Trophoblast cell (in vitro differentiated cells and primary cell): ENCODE results near the gene ALB.

Source experiments
- DNase-seq, 2 donors: peaks; one replicate each; pipeline ENCODE4 v3.0.0-alpha.2; 2016
- H2AFZ ChIP-seq: 2 replicates; pipeline ENCODE4 v1.6.1; 2013; ENCODE audit warnings: low read length, moderate library complexity, mild to moderate bottlenecking; ENCODE audit not compliant: insufficient read depth, poor library complexity
- H2AK5ac ChIP-seq: 2 replicates; pipeline ENCODE4 v1.6.1; 2013; ENCODE audit warnings: mild to moderate bottlenecking, low read length
- H2BK120ac ChIP-seq: 2 replicates; pipeline ENCODE4 v1.6.1; 2013; ENCODE audit warnings: low read length, mild to moderate bottlenecking, moderate library complexity; ENCODE audit not compliant: insufficient read depth, poor library complexity
- H2BK12ac ChIP-seq: 2 replicates; pipeline ENCODE4 v1.6.1; 2013; ENCODE audit warnings: mild to moderate bottlenecking, low read length, moderate library complexity
- H2BK5ac ChIP-seq: 2 replicates; pipeline ENCODE4 v1.6.1; 2013; ENCODE audit warnings: low read length, low read depth, moderate library complexity, mild to moderate bottlenecking; ENCODE audit not compliant: poor library complexity
- H3K14ac ChIP-seq: 2 replicates; pipeline ENCODE4 v1.6.1; 2013; ENCODE audit warnings: mild to moderate bottlenecking, low read length
- H3K18ac ChIP-seq: 2 replicates; pipeline ENCODE4 v1.6.1; 2013; ENCODE audit warnings: mild to moderate bottlenecking, low read length
- H3K23ac ChIP-seq: 2 replicates; pipeline ENCODE4 v1.6.1; 2013; ENCODE audit warnings: low read length
- H3K27ac ChIP-seq: 2 replicates; pipeline ENCODE4 v1.5.1; 2013; ENCODE audit warnings: low read depth, mild to moderate bottlenecking, inconsistent platforms, low read length, moderate library complexity
- H3K27me3 ChIP-seq: 2 replicates; pipeline ENCODE4 v1.6.1; 2013; ENCODE audit warnings: inconsistent platforms, mild to moderate bottlenecking, low read length, moderate library complexity; ENCODE audit not compliant: insufficient read depth
- H3K36me3 ChIP-seq, 2 experiments: 1 replicate in 1 of 2; 2 replicates in 1 of 2; pipeline ENCODE4 v1.6.1; 2013; ENCODE audit warnings: low read length in 2 of 2, mild to moderate bottlenecking in 2 of 2, moderate library complexity in 1 of 2; ENCODE audit not compliant: insufficient read depth in 2 of 2, control insufficient read depth in 1 of 2
- H3K4ac ChIP-seq: 2 replicates; pipeline ENCODE4 v1.6.1; 2013; ENCODE audit warnings: low read depth, mild to moderate bottlenecking, low read length, moderate library complexity
- H3K4me1 ChIP-seq, 2 experiments: 1 replicate in 1 of 2; 2 replicates in 1 of 2; pipeline ENCODE4 v1.6.1; 2013; ENCODE audit warnings: low read length in 2 of 2, mild to moderate bottlenecking in 2 of 2, moderate library complexity in 1 of 2; ENCODE audit not compliant: insufficient read depth in 2 of 2, control insufficient read depth in 1 of 2
- H3K4me2 ChIP-seq: 2 replicates; pipeline ENCODE4 v1.6.1; 2013; ENCODE audit warnings: inconsistent platforms, mild to moderate bottlenecking, low read length, moderate library complexity
- H3K4me3 ChIP-seq: 2 replicates; pipeline ENCODE4 v1.5.1; 2013; ENCODE audit warnings: mild to moderate bottlenecking, low read depth, low read length, inconsistent platforms
- H3K79me1 ChIP-seq: one replicate; pipeline ENCODE4 v1.6.1; 2013; ENCODE audit warnings: low read length
- H3K79me2 ChIP-seq: 2 replicates; pipeline ENCODE4 v1.6.1; 2013; ENCODE audit warnings: low read length, mild to moderate bottlenecking; ENCODE audit not compliant: control insufficient read depth, insufficient read depth, poor library complexity
- H3K9ac ChIP-seq: 2 replicates; pipeline ENCODE4 v1.6.1; 2013; ENCODE audit warnings: mild to moderate bottlenecking, low read length
- H3K9me3 ChIP-seq: 2 replicates; pipeline ENCODE4 v1.6.1; 2013; ENCODE audit warnings: low read depth, mild to moderate bottlenecking, control low read depth, inconsistent platforms, low read length; ENCODE audit not compliant: insufficient read depth
- H4K12ac ChIP-seq: 2 replicates; pipeline ENCODE4 v1.6.1; 2013; ENCODE audit warnings: low read depth, mild to moderate bottlenecking, low read length, moderate library complexity
- H4K8ac ChIP-seq: 2 replicates; pipeline ENCODE4 v1.6.1; 2013; ENCODE audit warnings: low read depth, mild to moderate bottlenecking, low read length, moderate library complexity
- H4K91ac ChIP-seq: one replicate; pipeline ENCODE4 v1.6.1; 2013; ENCODE audit warnings: low read depth, mild to moderate bottlenecking, low read length, moderate library complexity
- WGBS: extraction: QIAGEN DNeasy Blood & Tissue Kit; methylation state at CpG from one replicate; pipeline ENCODE4 v1.1.7; 2013; ENCODE audit warnings: missing lambda C conversion rate; ENCODE audit not compliant: insufficient read length, insufficient coverage; ENCODE audit errors: extremely low coverage; 5-methylcytosine and 5-hydroxymethylcytosine counted together

ALB gene

DNA sequence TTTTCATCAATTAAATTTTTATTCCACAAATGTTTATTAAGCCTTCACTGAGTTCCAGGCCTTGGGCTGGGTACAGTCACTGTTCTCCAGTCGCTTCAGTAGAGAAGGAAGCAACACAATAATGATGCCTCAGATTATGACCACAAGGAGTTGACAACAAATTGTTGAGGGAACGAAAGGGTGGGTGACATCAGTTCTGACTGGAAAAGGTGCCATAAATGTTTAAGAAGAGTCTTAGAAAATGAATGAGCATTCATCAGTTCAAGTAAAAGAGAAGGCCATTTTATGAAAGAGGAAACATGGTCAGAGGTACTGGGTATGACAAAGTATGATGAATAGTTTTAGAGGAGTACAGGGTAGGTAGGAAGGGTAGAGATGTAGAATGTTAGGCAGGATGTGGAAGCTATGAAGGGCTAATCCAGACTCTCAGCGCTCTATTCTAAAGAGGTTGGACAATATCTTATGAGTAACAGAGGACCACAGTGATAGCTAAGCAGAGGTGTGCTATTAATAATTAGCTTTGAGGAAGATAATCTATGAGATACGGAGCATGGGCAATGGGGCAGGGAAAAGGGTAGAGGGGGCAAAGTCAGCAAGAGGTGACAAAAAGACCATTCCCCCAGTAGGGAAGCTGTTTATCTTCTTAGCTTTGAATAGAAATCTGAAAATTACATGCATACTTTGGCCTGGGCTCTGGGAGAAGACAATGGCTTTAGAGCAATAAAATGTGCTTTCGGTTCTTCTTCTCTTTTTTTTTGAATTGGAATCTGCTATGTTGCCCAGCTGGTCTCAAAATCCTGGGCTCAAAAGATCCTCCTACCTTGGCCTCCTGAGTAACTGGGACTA is 52.3 kb downstream of the ALB start:
- no peak overlapping the region for H2BK5ac ChIP-seq
- H3K4ac ChIP-seq, result no peak overlapping the region
- H2AFZ ChIP-seq, result no peak overlapping the region
- WGBS, result no CpG with 5 or more reads among the region's 5 CpGs
- no peak overlapping the region for H3K9ac ChIP-seq
- no peaks in the 10 kb centered on the region for H3K79me2 ChIP-seq
- H3K9me3 ChIP-seq, result no peaks in the 10 kb centered on the region
- H3K36me3 ChIP-seq, result no peaks in the 10 kb centered on the region
- no peak overlapping the region for H4K8ac ChIP-seq
- H3K14ac ChIP-seq, result no peak overlapping the region
- no peak overlapping the region for H2BK120ac ChIP-seq
- H3K4me2 ChIP-seq, result no peak overlapping the region
- no peak overlapping the region for H3K18ac ChIP-seq
- peaks cover 4 to 6% of the 10 kb centered on the region in 2 experiments for H3K4me1 ChIP-seq
- no peak overlapping the region for H3K23ac ChIP-seq
- no peak overlapping the region for H2AK5ac ChIP-seq
- peaks cover 4% of the 10 kb centered on the region for H3K79me1 ChIP-seq
- no peak for DNase-seq
- no peaks in the 10 kb centered on the region for H3K27me3 ChIP-seq
- H2BK12ac ChIP-seq, result no peak overlapping the region
- no peak overlapping the region for H4K12ac ChIP-seq
- no peak overlapping the region for H3K4me3 ChIP-seq
- no peak overlapping the region for H4K91ac ChIP-seq
- no peak overlapping the region for H3K27ac ChIP-seq

GRCh38 chr4:73458184-73459047 is 54.3 kb downstream of the ALB start:
- Histone ChIP-seq H2AK5ac (no peak overlapping the region), H3K4ac (no peak overlapping the region), H3K27me3 (no peaks in the 10 kb centered on the region), H3K9ac (no peak overlapping the region), H3K18ac (no peak overlapping the region), H3K4me3 (no peak overlapping the region), H3K4me1 (peaks cover 0 to under 1% of the 10 kb centered on the region in 2 experiments), H3K36me3 (no peaks in the 10 kb centered on the region), H4K91ac (no peak overlapping the region), H4K12ac (no peak overlapping the region), H2BK120ac (no peak overlapping the region), H2AFZ (no peak overlapping the region), H4K8ac (no peak overlapping the region), H2BK5ac (no peak overlapping the region), H3K9me3 (no peaks in the 10 kb centered on the region), H3K79me2 (no peaks in the 10 kb centered on the region), H3K23ac (no peak overlapping the region), H3K14ac (no peak overlapping the region), H3K79me1 (peaks cover 1% of the 10 kb centered on the region), H3K27ac (no peak overlapping the region), H3K4me2 (no peak overlapping the region), H2BK12ac (no peak overlapping the region)
- DNase-seq, result no peak
- no CpG with 5 or more reads among the region's 4 CpGs for WGBS

DNA sequence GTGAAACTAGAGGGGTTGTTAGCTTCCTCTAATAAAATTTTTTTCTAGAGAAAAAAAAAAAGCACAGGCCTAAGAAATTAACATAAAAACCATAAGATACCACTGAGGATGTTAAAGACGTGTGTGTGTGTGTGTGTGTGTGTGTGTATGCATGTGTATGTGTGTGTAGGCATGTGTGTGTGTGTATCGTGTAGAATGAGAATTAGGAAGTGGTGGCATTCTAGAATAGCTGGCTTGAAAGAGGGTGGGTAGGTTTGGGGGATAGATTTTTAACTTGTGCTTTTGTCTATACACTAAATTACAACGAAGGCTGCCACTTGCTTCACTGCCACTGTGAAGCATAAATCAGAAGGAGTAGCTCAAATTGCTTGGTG is 54.9 kb downstream of the ALB start:
- Histone ChIP-seq H3K4me2 (no peak overlapping the region), H3K27ac (no peak overlapping the region), H3K27me3 (no peaks in the 10 kb centered on the region), H2AFZ (no peak overlapping the region), H3K79me1 (no peaks in the 10 kb centered on the region), H4K91ac (no peak overlapping the region), H3K4ac (no peak overlapping the region), H2BK120ac (no peak overlapping the region), H3K4me1 (no peaks in the 10 kb centered on the region), H3K9ac (no peak overlapping the region), H2AK5ac (no peak overlapping the region), H3K14ac (no peak overlapping the region), H4K8ac (no peak overlapping the region), H3K18ac (no peak overlapping the region), H2BK12ac (no peak overlapping the region), H3K79me2 (no peaks in the 10 kb centered on the region), H3K36me3 (no peaks in the 10 kb centered on the region), H3K23ac (no peak overlapping the region), H2BK5ac (no peak overlapping the region), H4K12ac (no peak overlapping the region), H3K4me3 (no peak overlapping the region), H3K9me3 (no peaks in the 10 kb centered on the region)
- no peak for DNase-seq
- no CpG with 5 or more reads among the region's 3 CpGs for WGBS

- Histone ChIP-seq H3K79me1 (no peaks in the 10 kb centered on the region), H4K12ac (no peak overlapping the region), H3K4ac (no peak overlapping the region), H3K18ac (no peak overlapping the region), H3K4me3 (no peak overlapping the region), H2BK5ac (no peak overlapping the region), H3K14ac (no peak overlapping the region), H3K79me2 (no peaks in the 10 kb centered on the region), H4K91ac (no peak overlapping the region), H2BK12ac (no peak overlapping the region), H3K9me3 (no peaks in the 10 kb centered on the region), H3K27me3 (no peaks in the 10 kb centered on the region), H2AK5ac (no peak overlapping the region), H3K4me2 (no peak overlapping the region), H3K36me3 (no peaks in the 10 kb centered on the region), H4K8ac (no peak overlapping the region), H3K27ac (no peak overlapping the region), H2BK120ac (no peak overlapping the region), H3K9ac (no peak overlapping the region), H2AFZ (no peak overlapping the region), H3K23ac (no peak overlapping the region), H3K4me1 (no peaks in the 10 kb centered on the region)
- no peak for DNase-seq
- WGBS, result no CpG with 5 or more reads among the region's 4 CpGs
Measured at GRCh38 chr4:73460913-73461522, 56.9 kb downstream of the ALB start.
